HCT116 (cell line): ENCODE measurements around the gene SLC51A. TPM values are rescaled to one million over a fixed set of nuclear protein-coding genes. Genes with fewer than 3 reads are reported as not detected.

Source experiments
- ATAC-seq: fragments of 200-7000 bp; cut with Tn5 transposase; 2 replicates; pipeline ENCODE4 v1.9.1; 2020; ENCODE audit warnings: mild to moderate bottlenecking, moderate library complexity
- BruUV-seq: library from RNA; stranded (reverse); fragments of 400-500 nt; replicated peaks from 2 replicates; lab custom pipeline; 2021; lab: Mats Ljungman, UMichigan
- CTCF ChIA-PET: fragments of 300-600 bp; sonication (Branson Sonifier 250); formaldehyde crosslinking; loops from one replicate; lab custom pipeline; 2021; ENCODE audit warnings: antibody characterized with exemption; lab: Charles Lee
- POLR2A ChIA-PET: fragments of 300-600, 350-600 bp; sonication (Branson Sonifier 250); formaldehyde crosslinking; loops from one replicate; lab custom pipeline; 2021; ENCODE audit warnings: antibody characterized with exemption; lab: Charles Lee
- RAD21 ChIA-PET, 2 experiments: fragments of 300-600 bp; sonication (Branson Sonifier 250); formaldehyde crosslinking; loops; one replicate each; lab custom pipeline; 2023; ENCODE audit warnings: low total read pairs in 2 of 2; ENCODE audit not compliant: uncharacterized antibody in 2 of 2, unreplicated experiment in 2 of 2, low non-redundant PET in 1 of 2; lab: Charles Lee
- DNase-seq: peaks from one replicate; pipeline ENCODE4 v3.0.0-alpha.2; 2010; ENCODE audit warnings: low read depth, low spot score
- H2AFZ ChIP-seq: fragments of 200-600 bp; shearing (Covaris generic), sonication (generic); 2 replicates; pipeline ENCODE4 v1.6.1; 2017; ENCODE audit warnings: low read depth, mixed run types, mixed read lengths, antibody characterized with exemption, low read length; ENCODE audit not compliant: poor library complexity, severe bottlenecking
- H3K27ac ChIP-seq: 2 replicates; pipeline ENCODE4 v1.5.1; 2012; ENCODE audit warnings: low read depth, low read length
- H3K27me3 ChIP-seq: fragments of 200-600 bp; sonication (generic); 2 replicates; pipeline ENCODE4 v1.6.1; 2016; ENCODE audit warnings: mixed run types, low read length, mixed read lengths; ENCODE audit not compliant: insufficient read depth
- H3K36me3 ChIP-seq, 2 experiments: fragments of 200-500 bp in 1 of 2; fragments of 200-600 bp in 1 of 2; sonication (Bioruptor generic) in 1 of 2; sonication (generic) in 1 of 2; 2 replicates each; pipeline versions ENCODE4 v1.5.1 to v1.6.1; 2014 to 2016; ENCODE audit warnings: low read length in 2 of 2, inconsistent platforms in 1 of 2, mixed read lengths in 1 of 2, mixed run types in 1 of 2; ENCODE audit not compliant: insufficient read depth in 2 of 2, control insufficient read depth in 1 of 2
- H3K4me1 ChIP-seq, 2 experiments: fragments of 200-600 bp in 1 of 2; sonication (generic) in 1 of 2; 2 replicates each; pipeline versions ENCODE4 v1.5.1 to v1.6.1; 2012 to 2017; ENCODE audit warnings: low read length in 2 of 2, inconsistent platforms in 1 of 2, mild to moderate bottlenecking in 1 of 2, mixed read lengths in 1 of 2, mixed run types in 1 of 2, moderate library complexity in 1 of 2; ENCODE audit not compliant: insufficient read depth in 2 of 2, control insufficient read depth in 1 of 2
- H3K4me2 ChIP-seq: fragments of 200-600 bp; sonication (generic); 2 replicates; pipeline ENCODE4 v1.6.1; 2017; ENCODE audit warnings: mixed run types, low read length, mixed read lengths
- H3K4me3 ChIP-seq, 2 experiments: fragments of 200-600 bp in 1 of 2; sonication (generic) in 1 of 2; replicated peaks in 1 of 2; 2 replicates each; pipeline ENCODE4 v1.5.1; 2011 to 2016; ENCODE audit warnings: low read length in 2 of 2, control low read depth in 1 of 2, low read depth in 1 of 2, mild to moderate bottlenecking in 1 of 2, mixed read lengths in 1 of 2, mixed run types in 1 of 2
- H3K79me2 ChIP-seq: fragments of 200-600 bp; sonication (generic); 2 replicates; pipeline ENCODE4 v1.6.1; 2017; ENCODE audit warnings: mild to moderate bottlenecking, mixed run types, low read length, moderate library complexity, mixed read lengths; ENCODE audit not compliant: insufficient read depth
- H3K9ac ChIP-seq: fragments of 200-600 bp; sonication (generic); 2 replicates; pipeline ENCODE4 v1.6.1; 2016; ENCODE audit warnings: low read length, mixed read lengths
- H3K9me2 ChIP-seq: fragments of 200-600 bp; sonication (generic), shearing (Covaris generic); 2 replicates; pipeline ENCODE4 v1.6.1; 2017; ENCODE audit warnings: mixed run types, mild to moderate bottlenecking, moderate library complexity; ENCODE audit not compliant: insufficient read depth
- H3K9me3 ChIP-seq, 2 experiments: fragments of 200-500 bp in 1 of 2; fragments of 200-600 bp in 1 of 2; sonication (Bioruptor generic) in 1 of 2; sonication (generic) in 1 of 2; 2 replicates each; pipeline ENCODE4 v1.6.1; 2014 to 2017; ENCODE audit warnings: low read length in 2 of 2, mixed read lengths in 2 of 2, inconsistent platforms in 1 of 2, low read depth in 1 of 2, mild to moderate bottlenecking in 1 of 2, mixed run types in 1 of 2, moderate library complexity in 1 of 2; ENCODE audit not compliant: control insufficient read depth in 1 of 2, insufficient read depth in 1 of 2
- H4K20me1 ChIP-seq: fragments of 200-600 bp; sonication (generic), shearing (Covaris generic); 2 replicates; pipeline ENCODE4 v1.6.1; 2017; ENCODE audit warnings: mixed run types, mild to moderate bottlenecking, moderate library complexity; ENCODE audit not compliant: insufficient read depth
- EGR1 ChIP-seq: IDR thresholded peaks from 2 replicates; pipeline ENCODE4 v1.6.1; 2012; ENCODE audit warnings: low read depth
- ELF1 ChIP-seq: IDR thresholded peaks from 2 replicates; pipeline ENCODE4 v1.6.1; 2012; ENCODE audit warnings: low read depth, borderline replicate concordance
- EZH2 ChIP-seq: fragments of 200-600 bp; sonication (generic); IDR thresholded peaks from 2 replicates; pipeline ENCODE4 v1.6.1; 2017; ENCODE audit warnings: antibody characterized with exemption, mixed run types
- POLR2A ChIP-seq: IDR thresholded peaks from 2 replicates; pipeline ENCODE4 v1.7.0; 2011; ENCODE audit warnings: borderline replicate concordance; ENCODE audit not compliant: insufficient read depth, insufficient read length; ENCODE audit errors: extremely low read depth
- SIN3A ChIP-seq: IDR thresholded peaks from 2 replicates; pipeline ENCODE4 v1.6.1; 2012; ENCODE audit warnings: low read depth
- ZNF274 ChIP-seq: fragments of 200-500 bp; sonication (Bioruptor generic); IDR thresholded peaks from 2 replicates; pipeline ENCODE4 v1.6.1; 2014; ENCODE audit warnings: mild to moderate bottlenecking, low read depth, low read length, inconsistent platforms
- intact Hi-C: fragments of 100-400 bp; cut with micrococcal nuclease; formaldehyde crosslinking; loops from 2 replicates; pipeline ENCODE4 v1.10.0; 2022
- total RNA-seq: library from RNA; stranded (reverse); gene quantifications from one replicate; pipeline ENCODE4 v1.2.1, GENCODE V29; 2021; ENCODE audit not compliant: unreplicated experiment
- TF ChIP-seq, protein P1 (sequence below): IDR thresholded peaks from 2 replicates; pipeline ENCODE4 v1.6.1; 2012
- TF ChIP-seq, protein P2 (sequence below): IDR thresholded peaks from 2 replicates; pipeline ENCODE4 v1.6.1; 2012; ENCODE audit warnings: low read depth
- TF ChIP-seq, protein P3 (sequence below): IDR thresholded peaks from 2 replicates; pipeline ENCODE4 v1.6.1; 2011; ENCODE audit warnings: mild to moderate bottlenecking, low read length, moderate library complexity; ENCODE audit not compliant: insufficient replicate concordance; ENCODE audit errors: extremely low read depth
- TF ChIP-seq, protein P4 (sequence below): IDR thresholded peaks from 2 replicates; pipeline ENCODE4 v1.6.1; 2012

Gene SLC51A
- total RNA-seq, 1 experiment from 2014 or later = not detected

DNA sequence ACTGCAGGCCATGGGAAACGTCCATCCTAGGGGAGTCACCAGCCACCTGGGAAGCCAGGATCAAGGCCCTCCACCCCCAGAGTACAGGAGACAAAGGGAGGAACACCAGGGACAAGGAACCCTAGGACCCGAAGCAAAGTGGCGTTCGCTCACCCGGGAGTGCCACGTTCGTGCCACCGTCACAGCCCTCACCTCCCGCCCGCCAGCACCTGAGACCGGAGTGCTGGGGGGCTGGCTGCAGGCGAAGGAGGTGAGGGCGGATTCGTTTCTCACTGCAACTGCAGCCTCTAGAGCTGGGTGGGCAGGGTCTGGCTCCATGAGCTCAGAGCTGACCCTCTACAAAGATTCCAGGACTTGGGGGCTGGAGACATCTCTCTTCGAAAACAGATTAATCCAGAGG is 31.5 kb upstream of the SLC51A start:
- Histone ChIP-seq H3K9me2 (no peaks in the 10 kb centered on the region), H3K4me3 (no peak overlapping the region), H4K20me1 (no peaks in the 10 kb centered on the region), H3K27me3 (no peaks in the 10 kb centered on the region), H3K9ac (no peak overlapping the region), H3K4me2 (no peak overlapping the region), H3K36me3 (no peaks in the 10 kb centered on the region), H3K9me3 (no peaks in the 10 kb centered on the region), H3K79me2 (no peaks in the 10 kb centered on the region), H3K4me1 (peaks cover 2 to 9% of the 10 kb centered on the region in 2 experiments; a peak in 3 of 4 replicates), H2AFZ (no peak overlapping the region), H3K27ac (no peak overlapping the region)
- ATAC-seq = no peak
- ChIA-PET POLR2A (no interaction called here), CTCF (no interaction called here), RAD21 (interaction anchor here in 1 of 2 experiments (0.7 kb wide), 1 partner anchor 150 kb away, joined by 3 read pairs; no protein-coding TSS in a partner anchor)
- TF ChIP-seq, protein P1, sequence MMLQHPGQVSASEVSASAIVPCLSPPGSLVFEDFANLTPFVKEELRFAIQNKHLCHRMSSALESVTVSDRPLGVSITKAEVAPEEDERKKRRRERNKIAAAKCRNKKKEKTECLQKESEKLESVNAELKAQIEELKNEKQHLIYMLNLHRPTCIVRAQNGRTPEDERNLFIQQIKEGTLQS = no peak
- TF ChIP-seq SIN3A (no peak), ELF1 (no peak), ZNF274 (no peak), POLR2A (no peak), EZH2 (no peak), EGR1 (no peak)
- TF ChIP-seq, protein P2, sequence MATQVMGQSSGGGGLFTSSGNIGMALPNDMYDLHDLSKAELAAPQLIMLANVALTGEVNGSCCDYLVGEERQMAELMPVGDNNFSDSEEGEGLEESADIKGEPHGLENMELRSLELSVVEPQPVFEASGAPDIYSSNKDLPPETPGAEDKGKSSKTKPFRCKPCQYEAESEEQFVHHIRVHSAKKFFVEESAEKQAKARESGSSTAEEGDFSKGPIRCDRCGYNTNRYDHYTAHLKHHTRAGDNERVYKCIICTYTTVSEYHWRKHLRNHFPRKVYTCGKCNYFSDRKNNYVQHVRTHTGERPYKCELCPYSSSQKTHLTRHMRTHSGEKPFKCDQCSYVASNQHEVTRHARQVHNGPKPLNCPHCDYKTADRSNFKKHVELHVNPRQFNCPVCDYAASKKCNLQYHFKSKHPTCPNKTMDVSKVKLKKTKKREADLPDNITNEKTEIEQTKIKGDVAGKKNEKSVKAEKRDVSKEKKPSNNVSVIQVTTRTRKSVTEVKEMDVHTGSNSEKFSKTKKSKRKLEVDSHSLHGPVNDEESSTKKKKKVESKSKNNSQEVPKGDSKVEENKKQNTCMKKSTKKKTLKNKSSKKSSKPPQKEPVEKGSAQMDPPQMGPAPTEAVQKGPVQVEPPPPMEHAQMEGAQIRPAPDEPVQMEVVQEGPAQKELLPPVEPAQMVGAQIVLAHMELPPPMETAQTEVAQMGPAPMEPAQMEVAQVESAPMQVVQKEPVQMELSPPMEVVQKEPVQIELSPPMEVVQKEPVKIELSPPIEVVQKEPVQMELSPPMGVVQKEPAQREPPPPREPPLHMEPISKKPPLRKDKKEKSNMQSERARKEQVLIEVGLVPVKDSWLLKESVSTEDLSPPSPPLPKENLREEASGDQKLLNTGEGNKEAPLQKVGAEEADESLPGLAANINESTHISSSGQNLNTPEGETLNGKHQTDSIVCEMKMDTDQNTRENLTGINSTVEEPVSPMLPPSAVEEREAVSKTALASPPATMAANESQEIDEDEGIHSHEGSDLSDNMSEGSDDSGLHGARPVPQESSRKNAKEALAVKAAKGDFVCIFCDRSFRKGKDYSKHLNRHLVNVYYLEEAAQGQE = no peak
- TF ChIP-seq, protein P3, sequence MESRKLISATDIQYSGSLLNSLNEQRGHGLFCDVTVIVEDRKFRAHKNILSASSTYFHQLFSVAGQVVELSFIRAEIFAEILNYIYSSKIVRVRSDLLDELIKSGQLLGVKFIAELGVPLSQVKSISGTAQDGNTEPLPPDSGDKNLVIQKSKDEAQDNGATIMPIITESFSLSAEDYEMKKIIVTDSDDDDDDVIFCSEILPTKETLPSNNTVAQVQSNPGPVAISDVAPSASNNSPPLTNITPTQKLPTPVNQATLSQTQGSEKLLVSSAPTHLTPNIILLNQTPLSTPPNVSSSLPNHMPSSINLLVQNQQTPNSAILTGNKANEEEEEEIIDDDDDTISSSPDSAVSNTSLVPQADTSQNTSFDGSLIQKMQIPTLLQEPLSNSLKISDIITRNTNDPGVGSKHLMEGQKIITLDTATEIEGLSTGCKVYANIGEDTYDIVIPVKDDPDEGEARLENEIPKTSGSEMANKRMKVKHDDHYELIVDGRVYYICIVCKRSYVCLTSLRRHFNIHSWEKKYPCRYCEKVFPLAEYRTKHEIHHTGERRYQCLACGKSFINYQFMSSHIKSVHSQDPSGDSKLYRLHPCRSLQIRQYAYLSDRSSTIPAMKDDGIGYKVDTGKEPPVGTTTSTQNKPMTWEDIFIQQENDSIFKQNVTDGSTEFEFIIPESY = no peak
- TF ChIP-seq, protein P4, sequence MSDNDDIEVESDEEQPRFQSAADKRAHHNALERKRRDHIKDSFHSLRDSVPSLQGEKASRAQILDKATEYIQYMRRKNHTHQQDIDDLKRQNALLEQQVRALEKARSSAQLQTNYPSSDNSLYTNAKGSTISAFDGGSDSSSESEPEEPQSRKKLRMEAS = no peak
- intact Hi-C loops = no loop called here
- BruUV-seq = no TSS peak
- DNase-seq = no peak
